Measurements from ENCODE around the gene RERE. TPM values are rescaled to one million over a fixed set of nuclear protein-coding genes. Genes with fewer than 3 reads are reported as not detected.

RERE gene
- total RNA-seq, 1 experiment from 2014 or later: 73.4 TPM

DNA sequence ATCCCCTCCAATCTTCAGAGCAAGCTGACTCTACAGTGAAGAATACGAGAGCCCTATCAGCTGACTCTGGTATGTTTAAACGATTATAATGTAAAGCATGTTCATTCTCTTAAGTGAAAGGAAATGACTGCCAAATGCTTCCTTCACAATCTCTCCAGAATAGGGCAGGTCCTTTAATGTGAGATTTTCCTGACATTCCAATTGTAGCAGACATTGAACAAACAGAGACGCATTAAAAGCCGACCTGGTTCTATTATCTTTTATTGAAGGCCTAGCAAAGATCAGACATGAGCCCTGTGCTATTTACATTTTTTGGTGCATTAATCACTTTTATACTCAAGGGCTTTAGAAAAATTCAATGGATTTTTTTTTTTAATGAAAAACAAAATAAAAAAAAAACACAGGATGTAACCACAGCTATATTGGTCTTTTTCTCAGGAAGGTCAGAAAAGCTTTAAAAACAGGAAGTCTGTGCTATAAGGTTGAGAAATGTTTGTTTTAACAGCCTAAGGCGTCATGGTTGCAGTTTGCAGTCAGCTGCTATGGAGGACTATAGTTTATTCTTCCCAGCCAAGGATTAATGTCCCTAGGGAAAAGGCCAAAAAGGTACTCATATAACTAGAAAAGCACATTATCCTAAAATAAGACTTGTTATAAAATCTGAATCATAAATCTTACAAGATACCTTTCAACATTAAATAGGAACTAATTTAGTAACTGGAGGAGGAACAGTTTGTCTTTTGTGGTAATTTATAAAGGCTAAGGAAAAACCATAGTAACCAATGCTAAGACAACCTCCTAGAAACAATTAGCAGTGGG, 104.8 kb downstream of the RERE start:
- Histone ChIP-seq H4K20me1 (ENCODE audit: insufficient read depth) (no peaks in the 10 kb centered on the region), H3K9me3 (ENCODE audit: insufficient read depth, low read depth) (no peaks in the 10 kb centered on the region), H3K79me2 (ENCODE audit: low read depth) (peaks cover 11% of the 10 kb centered on the region), H3K36me3 (ENCODE audit: low read depth) (no peaks in the 10 kb centered on the region), H3K27ac (peak overlapping the region; percentile 77), H3K4me1 (replicated peaks; ENCODE audit: insufficient read depth) (peaks cover 33% of the 10 kb centered on the region), H3K27me3 (ENCODE audit: insufficient read depth, low read depth) (no peaks in the 10 kb centered on the region), H3K4me2 (peak overlapping the region; percentile 65), H3K4me3 (peak overlapping the region; percentile 30; the same call in 1 of the 2 replicates), H2AFZ (no peak overlapping the region; the same call in 1 of the 2 replicates), H3F3A (ENCODE audit: insufficient read depth, low read depth) (peaks cover 35% of the 10 kb centered on the region), H3K9me2 (ENCODE audit: insufficient read depth) (no peaks in the 10 kb centered on the region)
- ChIA-PET CTCF (interaction anchor here (0.6 kb wide), 1 partner anchor 368 kb away, joined by 6 read pairs; no protein-coding TSS in a partner anchor), POLR2A (ENCODE audit: unreplicated experiment) (interaction anchor here (0.5 to 0.7 kb wide), 3 partner anchors 9 to 1666 kb away, joined by 3 to 8 read pairs (median 3); no protein-coding TSS in a partner anchor)
- intact Hi-C loops (cut with micrococcal nuclease; ENCODE audit: unreplicated experiment): no loop called here
- TF ChIP-seq EZH2 (IDR thresholded peaks at IDR 0.05; ENCODE audit: low read depth): no peak
- no peak for TF ChIP-seq CTCF (conservative IDR thresholded peaks at IDR 0.05)
- BruUV-seq (replicated peaks): no TSS peak
- DNase-seq: peak; percentile 5 to 87

DNA sequence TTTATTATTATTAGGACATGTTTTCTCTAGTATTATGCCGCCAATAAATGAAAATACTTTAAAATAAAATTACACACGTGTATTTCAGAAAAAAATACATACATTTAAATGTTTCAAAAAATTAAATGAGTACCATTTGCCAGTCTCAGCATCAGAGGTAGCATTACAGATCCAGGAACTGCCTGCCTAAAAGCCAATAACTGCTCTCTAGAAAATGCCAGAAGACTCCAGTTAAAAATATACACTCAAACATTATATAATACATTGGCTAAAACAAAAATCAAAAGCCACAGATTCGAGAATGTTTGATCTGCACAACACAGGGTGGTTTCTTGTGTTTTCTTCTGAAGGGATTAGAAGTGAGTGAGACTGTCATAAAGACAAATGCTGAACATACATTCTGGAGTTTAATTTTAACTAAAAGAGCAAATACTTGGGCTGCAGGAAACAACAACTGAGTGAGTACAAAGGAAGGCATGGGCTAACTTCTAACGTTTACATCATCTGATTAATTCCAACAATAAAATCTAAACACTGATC, 105.5 kb downstream of the RERE start:
- H3K36me3 ChIP-seq (ENCODE audit: low read depth): no peaks in the 10 kb centered on the region
- H4K20me1 ChIP-seq (ENCODE audit: insufficient read depth): no peaks in the 10 kb centered on the region
- ChIA-PET CTCF (interaction anchor here (0.6 kb wide), 1 partner anchor 369 kb away, joined by 6 read pairs; no protein-coding TSS in a partner anchor), POLR2A (ENCODE audit: unreplicated experiment) (interaction anchor here (0.5 to 0.6 kb wide), 2 partner anchors 9 to 1667 kb away, joined by 3 read pairs; no protein-coding TSS in a partner anchor)
- H2AFZ ChIP-seq: no peak overlapping the region; the same call in 1 of the 2 replicates
- H3K4me1 ChIP-seq (replicated peaks; ENCODE audit: insufficient read depth): peaks cover 33% of the 10 kb centered on the region
- H3F3A ChIP-seq (ENCODE audit: insufficient read depth, low read depth): peaks cover 35% of the 10 kb centered on the region
- H3K4me2 ChIP-seq: peak overlapping the region; percentile 65
- no peaks in the 10 kb centered on the region for H3K9me2 ChIP-seq (ENCODE audit: insufficient read depth)
- H3K4me3 ChIP-seq: peak overlapping the region; percentile 30
- TF ChIP-seq EZH2 (IDR thresholded peaks at IDR 0.05; ENCODE audit: low read depth) (no peak), CTCF (conservative IDR thresholded peaks at IDR 0.05) (no peak)
- peak overlapping the region; percentile 77 for H3K27ac ChIP-seq
- no TSS peak for BruUV-seq (replicated peaks)
- intact Hi-C loops (cut with micrococcal nuclease; ENCODE audit: unreplicated experiment): no loop called here
- H3K79me2 ChIP-seq (ENCODE audit: low read depth): peaks cover 15% of the 10 kb centered on the region
- no peaks in the 10 kb centered on the region for H3K27me3 ChIP-seq (ENCODE audit: insufficient read depth, low read depth)
- DNase-seq: no peak
- no peaks in the 10 kb centered on the region for H3K9me3 ChIP-seq (ENCODE audit: insufficient read depth, low read depth)

DNA sequence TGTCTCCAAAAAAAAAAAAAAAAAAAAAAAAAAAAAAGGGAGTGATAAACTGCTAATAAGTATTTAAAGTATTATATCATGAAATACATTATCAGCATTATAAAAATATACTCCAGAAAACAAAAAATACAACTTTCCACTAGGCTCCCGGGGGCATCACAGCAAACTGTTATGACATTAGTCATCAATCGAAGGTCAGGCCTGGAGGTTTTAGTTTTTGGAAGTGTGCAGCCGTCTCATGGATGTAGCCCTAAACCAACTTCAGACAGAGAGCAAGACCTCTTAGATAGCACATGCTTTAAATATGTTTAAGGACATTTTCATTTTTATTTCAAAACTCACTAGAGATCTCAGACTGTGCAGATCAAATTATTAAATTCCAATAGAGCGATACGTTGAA, 106.3 kb downstream of the RERE start:
- Histone ChIP-seq H3K4me2 (peak overlapping the region; percentile 65), H4K20me1 (ENCODE audit: insufficient read depth) (no peaks in the 10 kb centered on the region), H3K27me3 (ENCODE audit: insufficient read depth, low read depth) (no peaks in the 10 kb centered on the region), H3K4me3 (no peak overlapping the region), H3K27ac (peak overlapping the region; percentile 77), H3K9me3 (ENCODE audit: insufficient read depth, low read depth) (no peaks in the 10 kb centered on the region), H3K36me3 (ENCODE audit: low read depth) (no peaks in the 10 kb centered on the region), H3F3A (ENCODE audit: insufficient read depth, low read depth) (peaks cover 38% of the 10 kb centered on the region), H3K79me2 (ENCODE audit: low read depth) (peaks cover 15% of the 10 kb centered on the region), H3K9me2 (ENCODE audit: insufficient read depth) (no peaks in the 10 kb centered on the region), H2AFZ (no peak overlapping the region), H3K4me1 (replicated peaks; ENCODE audit: insufficient read depth) (peaks cover 33% of the 10 kb centered on the region)
- BruUV-seq (replicated peaks): no TSS peak
- DNase-seq: no peak
- no peak for TF ChIP-seq EZH2 (IDR thresholded peaks at IDR 0.05; ENCODE audit: low read depth)
- TF ChIP-seq CTCF (conservative IDR thresholded peaks at IDR 0.05): no peak
- ChIA-PET POLR2A (ENCODE audit: unreplicated experiment) (no interaction called here), CTCF (no interaction called here)
- intact Hi-C loops (cut with micrococcal nuclease; ENCODE audit: unreplicated experiment): no loop called here

Measured in PC-9 (cell line).